Colonic mucosa (tissue), 4 donors: Measurements from ENCODE around the gene PDE4D. TPM values are rescaled to one million over a fixed set of nuclear protein-coding genes. Genes with fewer than 3 reads are reported as not detected.

ENCODE experiments used
- DNase-seq: peaks from one replicate; pipeline ENCODE4 v3.0.0-alpha.2; 2020
- H3K27ac ChIP-seq: fragments of 200-600 bp; one replicate; pipeline ENCODE4 v1.8.0; 2021
- H3K27me3 ChIP-seq: fragments of 200-600 bp; one replicate; pipeline ENCODE4 v1.8.0; 2021
- H3K36me3 ChIP-seq: fragments of 200-600 bp; one replicate; pipeline ENCODE4 v1.8.0; 2021
- H3K4me1 ChIP-seq: fragments of 200-600 bp; one replicate; pipeline ENCODE4 v1.8.0; 2021; ENCODE audit warnings: mild to moderate bottlenecking
- H3K4me3 ChIP-seq: fragments of 200-600 bp; one replicate; pipeline ENCODE4 v1.8.0; 2021
- H3K9ac ChIP-seq, 2 donors: one replicate each; pipeline ENCODE4 v1.7.0; 2013; ENCODE audit warnings: control low read depth in 2 of 2, low read depth in 2 of 2, low read length in 2 of 2
- H3K9me3 ChIP-seq: fragments of 200-600 bp; one replicate; pipeline ENCODE4 v1.8.0; 2021
- CTCF ChIP-seq: fragments of 200-600 bp; IDR thresholded peaks from one replicate; pipeline ENCODE4 v1.8.0; 2022; ENCODE audit warnings: antibody characterized with exemption, mild to moderate bottlenecking
- intact Hi-C: fragments of 100-400 bp; cut with DNase I; formaldehyde crosslinking; loops from one replicate; pipeline ENCODE4 v1.14.1; 2022
- total RNA-seq, 2 donors: library from RNA; stranded (reverse); fragmentation: NEBNext Ultra II Directional in 1 of 2; extraction: Animal tissue kit (Norgen Biotek cat#: 25700) in 1 of 2; gene quantifications; one replicate each; pipeline ENCODE4 v1.2.1, GENCODE V29; 2021
- donor health status: healthy.
- donor health status: DM: no; HTN: no; CAD: no.
- donor health status: DM: no; HTN: no; CAD: no.

The PDE4D gene
- total RNA-seq, 2 donors from 2014 or later: 23.1 to 53.7 TPM

GRCh38 chr5:59098743-59099142, 794.8 kb downstream of the PDE4D start:
- H3K4me1 ChIP-seq: no peaks in the 10 kb centered on the region
- TF ChIP-seq CTCF: no peak
- H3K27me3 ChIP-seq: no peaks in the 10 kb centered on the region
- no peaks in the 10 kb centered on the region for H3K9me3 ChIP-seq
- DNase-seq: no peak
- peak overlapping the region; percentile 31 for H3K27ac ChIP-seq
- intact Hi-C loops: no loop called here
- no peaks in the 10 kb centered on the region for H3K36me3 ChIP-seq
- no peak overlapping the region for H3K9ac ChIP-seq
- no peak overlapping the region for H3K4me3 ChIP-seq

GRCh38 chr5:59097712-59098111, 795.8 kb downstream of the PDE4D start:
- H3K4me1 ChIP-seq: no peaks in the 10 kb centered on the region
- no peaks in the 10 kb centered on the region for H3K36me3 ChIP-seq
- no peak for DNase-seq
- intact Hi-C loops: no loop called here
- TF ChIP-seq CTCF: no peak
- H3K27ac ChIP-seq: no peak overlapping the region
- H3K9ac ChIP-seq: no peak overlapping the region
- no peaks in the 10 kb centered on the region for H3K27me3 ChIP-seq
- H3K9me3 ChIP-seq: no peaks in the 10 kb centered on the region
- H3K4me3 ChIP-seq: no peak overlapping the region

- H3K4me1 ChIP-seq: no peaks in the 10 kb centered on the region
- H3K9me3 ChIP-seq: no peaks in the 10 kb centered on the region
- TF ChIP-seq CTCF: no peak
- H3K27ac ChIP-seq: no peak overlapping the region
- no peak overlapping the region for H3K9ac ChIP-seq
- no peak for DNase-seq
- H3K4me3 ChIP-seq: no peak overlapping the region
- intact Hi-C loops: no loop called here
- H3K36me3 ChIP-seq: no peaks in the 10 kb centered on the region
- H3K27me3 ChIP-seq: no peaks in the 10 kb centered on the region
Measured at GRCh38 chr5:59097116-59097515, 796.4 kb downstream of the PDE4D start.

- no peak for DNase-seq
- Histone ChIP-seq H3K4me3 (no peak overlapping the region), H3K27me3 (no peaks in the 10 kb centered on the region), H3K36me3 (no peaks in the 10 kb centered on the region), H3K27ac (no peak overlapping the region), H3K9ac (no peak overlapping the region), H3K9me3 (no peaks in the 10 kb centered on the region), H3K4me1 (no peaks in the 10 kb centered on the region)
- no peak for TF ChIP-seq CTCF
- intact Hi-C loops: no loop called here
Measured at GRCh38 chr5:59095480-59095879, 798.0 kb downstream of the PDE4D start.

- no peaks in the 10 kb centered on the region for H3K9me3 ChIP-seq
- H3K27ac ChIP-seq: no peak overlapping the region
- no peaks in the 10 kb centered on the region for H3K36me3 ChIP-seq
- no peaks in the 10 kb centered on the region for H3K4me1 ChIP-seq
- no peaks in the 10 kb centered on the region for H3K27me3 ChIP-seq
- no peak overlapping the region for H3K9ac ChIP-seq
- no peak overlapping the region for H3K4me3 ChIP-seq
- DNase-seq: no peak
- no peak for TF ChIP-seq CTCF
- intact Hi-C loops: no loop called here
Measured at GRCh38 chr5:59094864-59095263, 798.7 kb downstream of the PDE4D start.

GRCh38 chr5:59093329-59093728, 800.2 kb downstream of the PDE4D start:
- intact Hi-C loops: no loop called here
- Histone ChIP-seq H3K4me1 (no peaks in the 10 kb centered on the region), H3K36me3 (no peaks in the 10 kb centered on the region), H3K9ac (no peak overlapping the region), H3K27me3 (no peaks in the 10 kb centered on the region), H3K9me3 (no peaks in the 10 kb centered on the region), H3K4me3 (no peak overlapping the region), H3K27ac (no peak overlapping the region)
- TF ChIP-seq CTCF: no peak
- DNase-seq: no peak
